Right ventricle myocardium inferior (tissue), 1 donor: ENCODE measurements around the gene STON2. TPM values are rescaled to one million over a fixed set of nuclear protein-coding genes. Genes with fewer than 3 reads are reported as not detected.
A peak's percentile ranks its signal among the peaks of the same experiment; 100 is the strongest.
"Not testable (repeated sequence)": the region's sequence is repeated elsewhere in the genome, so short reads cannot be mapped to it uniquely, and the experiment has no call there.

ENCODE experiments used
- ATAC-seq: fragments of 200-7000 bp; cut with Tn5 transposase; one replicate; pipeline ENCODE4 v1.9.1; 2020; ENCODE audit warnings: mild to moderate bottlenecking, moderate library complexity
- DNase-seq: peaks from one replicate; pipeline ENCODE4 v3.0.0; 2021; ENCODE audit errors: missing footprints
- intact Hi-C: fragments of 100-400 bp; cut with DNase I; formaldehyde crosslinking; loops from one replicate; pipeline ENCODE4 v1.11.0; 2022
- total RNA-seq: library from RNA; stranded (reverse); fragmentation: NEBNext Ultra II Directional; extraction: Animal tissue kit (Norgen Biotek cat#: 25700); gene quantifications from one replicate; pipeline ENCODE4 v1.2.1, GENCODE V29; 2021
- donor health status: DM: no; HTN: yes; CAD: no; lungs with severe emphysema.

The STON2 gene
- total RNA-seq, 1 donor from 2014 or later = 12.8 TPM

DNA sequence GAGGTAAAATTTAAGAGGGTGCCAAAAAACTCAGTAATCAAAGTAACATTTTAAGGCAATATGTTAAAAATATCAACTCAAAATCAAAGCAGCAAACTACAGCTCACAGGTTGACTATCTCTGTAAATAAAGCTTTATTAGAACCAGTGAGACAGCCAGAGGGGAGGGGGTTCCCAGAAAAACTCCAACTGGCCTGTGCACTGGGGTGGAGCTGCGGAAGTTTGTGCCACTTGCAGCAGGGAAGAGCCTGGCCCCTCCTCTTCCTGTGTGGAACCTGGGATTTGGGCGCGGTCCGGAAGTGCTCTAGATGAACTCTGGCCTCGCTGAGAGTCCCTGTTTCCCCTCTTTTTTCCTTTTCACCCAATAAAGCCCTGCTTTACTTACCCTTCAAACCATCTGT is 8.1 kb downstream of the STON2 start:
- intact Hi-C loops = no loop called here
- ATAC-seq (no peak), DNase-seq (no peak)

DNA sequence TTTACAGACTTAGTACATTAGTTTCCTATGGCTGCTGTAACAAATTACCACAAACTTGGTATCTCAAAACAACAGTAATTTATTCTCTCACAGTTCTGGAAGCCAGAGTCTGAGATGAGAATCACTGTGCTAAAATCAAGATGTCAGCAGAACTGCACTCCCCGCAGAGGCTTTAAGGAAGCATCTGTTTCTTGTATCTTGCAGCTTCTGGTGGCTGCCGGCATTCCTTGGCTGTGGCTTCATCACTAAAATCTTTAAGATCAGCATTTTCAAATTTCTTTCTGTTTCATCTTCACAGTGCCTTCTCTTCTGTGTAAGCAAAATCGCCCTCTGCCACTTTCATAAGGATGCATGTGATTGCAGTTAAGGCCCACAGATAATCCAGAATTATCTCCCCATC is 9.4 kb downstream of the STON2 start:
- DNase-seq (no peak), ATAC-seq (no peak)
- intact Hi-C loops = no loop called here

DNA sequence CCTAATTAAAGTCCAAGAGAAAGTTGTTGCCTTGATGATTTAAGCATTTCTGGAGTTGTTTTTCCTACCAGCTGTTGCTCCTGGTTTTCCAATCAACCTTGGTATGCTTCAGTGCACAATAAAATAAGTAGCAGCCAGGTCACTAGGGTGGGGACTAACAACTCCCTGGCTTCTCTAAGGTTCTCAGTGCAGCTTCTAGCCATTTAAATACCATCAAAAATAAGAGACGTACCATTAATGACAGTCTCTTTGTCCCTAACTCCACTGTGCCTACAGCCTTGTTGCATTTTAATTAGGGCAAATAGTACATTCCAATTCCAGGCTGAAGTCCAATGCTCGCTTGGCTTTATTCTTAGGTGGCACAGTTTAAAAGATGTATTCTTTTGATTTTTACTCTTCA is 11.8 kb downstream of the STON2 start:
- intact Hi-C loops = no loop called here
- DNase-seq (no peak), ATAC-seq (no peak)

DNA sequence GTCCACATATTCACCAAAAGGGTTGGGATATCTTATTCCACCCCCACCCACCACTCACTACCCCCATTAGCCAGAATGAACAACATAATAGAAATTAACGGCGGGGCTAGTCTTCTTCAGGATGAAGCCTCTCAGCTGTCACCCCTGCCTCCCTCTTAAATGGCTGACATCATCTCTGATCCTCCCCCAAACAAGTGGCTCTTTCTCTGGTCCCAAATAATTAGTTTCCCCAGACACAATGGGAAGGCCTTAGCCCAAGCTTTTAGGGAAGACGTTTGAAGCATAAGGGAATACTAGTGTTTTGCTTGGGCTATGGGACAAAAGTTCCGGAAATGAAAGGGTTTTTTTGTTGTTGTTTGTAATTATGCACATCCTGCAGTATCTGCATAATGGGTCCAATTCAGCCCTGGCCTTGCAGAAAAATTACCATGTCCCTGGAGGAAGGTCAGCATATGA is 13.8 kb downstream of the STON2 start:
- no peak for ATAC-seq
- intact Hi-C loops = no loop called here

DNA sequence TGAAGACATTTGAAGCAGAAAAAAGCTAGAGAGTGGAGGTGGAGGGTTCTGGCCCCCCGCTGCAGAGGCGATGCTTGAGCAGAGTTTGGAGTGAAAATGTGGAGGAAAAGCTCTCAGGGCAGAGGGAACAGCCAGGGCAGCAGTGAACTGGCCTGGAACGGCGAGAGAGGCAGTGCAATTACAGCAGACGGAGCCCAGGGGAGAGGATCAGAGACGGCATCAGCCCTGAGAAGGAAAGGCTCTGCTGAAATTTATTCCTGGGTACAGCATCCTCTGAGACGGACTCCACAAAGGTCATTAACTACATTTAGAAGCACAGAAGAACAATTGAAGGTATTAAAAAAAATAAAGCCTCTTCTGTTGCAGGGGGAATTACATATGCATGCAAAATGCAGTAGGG is 14.2 kb downstream of the STON2 start:
- DNase-seq (no peak), ATAC-seq (no peak)
- intact Hi-C loops = no loop called here

More for the DNA sequence above, 13.8 kb downstream of the STON2 start:
- DNase-seq = no peak

DNA sequence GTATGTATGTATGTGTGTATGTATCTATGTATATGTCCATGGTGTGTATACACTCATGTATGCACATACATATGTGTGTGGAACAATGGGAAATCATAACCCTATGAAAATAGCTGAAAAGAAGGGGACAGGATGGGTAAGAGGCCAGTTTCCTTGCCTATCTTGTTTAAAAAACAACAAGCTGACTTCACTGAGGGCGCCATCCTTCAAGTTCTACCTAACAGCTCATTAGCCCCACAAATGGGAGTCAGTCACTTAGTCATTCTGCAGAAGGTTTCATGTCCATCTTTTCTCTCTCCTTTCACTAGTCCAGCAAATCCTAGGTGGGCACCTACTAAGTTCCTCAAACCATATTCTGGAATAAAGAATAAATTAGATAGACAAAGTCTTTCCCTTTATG is 14.7 kb downstream of the STON2 start:
- intact Hi-C loops = no loop called here
- DNase-seq (no peak), ATAC-seq (no peak)

DNA sequence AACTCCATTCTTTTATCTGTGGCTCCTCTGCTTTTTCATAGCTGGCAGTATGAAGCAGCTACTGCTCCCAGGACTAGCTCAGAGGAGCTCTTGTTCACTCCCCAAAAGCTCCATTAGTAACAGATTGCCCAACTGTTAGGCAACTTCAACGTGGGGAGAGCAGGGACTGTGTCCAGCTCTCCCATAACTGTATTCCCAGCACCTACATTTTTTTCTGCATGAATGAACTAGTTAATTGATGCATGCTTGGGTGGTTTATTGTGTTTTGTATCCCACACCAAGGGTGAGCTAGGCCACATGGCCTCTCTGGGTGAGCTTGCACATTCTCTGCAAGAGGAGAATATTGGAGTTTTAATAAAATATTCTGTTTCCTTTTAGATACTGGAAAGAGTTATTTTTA is 15.2 kb downstream of the STON2 start:
- no peak for DNase-seq
- ATAC-seq = peak; percentile 78
- intact Hi-C loops = no loop called here

DNA sequence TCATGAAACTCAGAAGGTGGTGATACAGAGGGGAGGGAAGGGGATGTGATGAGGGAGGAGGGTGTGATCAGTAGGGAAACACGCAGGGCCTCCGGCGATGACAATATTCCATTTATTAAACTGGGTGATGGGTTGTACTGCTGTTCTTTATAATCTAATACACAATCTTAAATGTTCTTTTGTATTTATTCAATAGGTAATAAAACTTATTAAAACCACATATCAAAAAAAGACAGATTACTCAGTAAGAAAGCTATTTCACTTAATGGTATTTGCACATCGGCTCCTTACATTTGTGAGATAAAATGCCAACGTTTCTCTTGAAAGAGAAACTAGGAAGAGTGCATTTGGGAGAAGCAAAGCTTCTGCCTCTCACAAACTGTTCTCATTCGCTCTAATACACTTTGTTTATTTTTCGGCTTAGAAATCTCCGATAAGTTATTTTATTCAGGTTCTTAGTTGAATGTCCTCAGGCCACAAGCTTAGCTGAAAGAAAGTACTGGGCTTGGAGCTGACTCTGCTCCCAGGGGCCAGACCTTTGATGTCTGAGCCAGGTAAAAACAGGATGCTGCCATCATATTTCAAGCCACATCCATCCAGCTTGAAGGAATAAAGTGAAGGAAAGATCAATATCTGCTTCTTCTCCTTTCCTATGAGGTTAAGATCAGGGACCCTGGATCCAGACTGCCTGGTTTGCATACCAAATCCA is 17.5 kb downstream of the STON2 start:
- DNase-seq (no peak), ATAC-seq (no peak)
- intact Hi-C loops = no loop called here

DNA sequence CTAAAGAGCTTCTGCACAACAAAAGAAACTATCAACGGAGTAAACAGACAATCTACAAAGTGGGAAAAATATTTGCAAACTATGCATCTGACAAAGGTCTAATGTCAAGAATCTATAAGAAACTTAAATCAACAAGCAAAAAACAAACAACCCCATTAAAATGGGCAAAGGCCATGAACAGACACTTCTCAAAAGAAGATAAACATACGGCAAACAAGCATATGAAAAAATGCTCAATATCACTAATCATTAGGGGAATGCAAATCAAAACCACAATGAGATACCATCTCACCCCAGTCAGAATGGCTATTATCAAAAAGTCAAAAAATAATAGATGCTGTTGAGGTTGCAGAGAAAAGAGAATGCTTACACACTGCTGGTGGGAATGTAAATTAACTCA is 20.1 kb downstream of the STON2 start:
- intact Hi-C loops, DNase-seq, ATAC-seq: not testable (repeated sequence)

DNA sequence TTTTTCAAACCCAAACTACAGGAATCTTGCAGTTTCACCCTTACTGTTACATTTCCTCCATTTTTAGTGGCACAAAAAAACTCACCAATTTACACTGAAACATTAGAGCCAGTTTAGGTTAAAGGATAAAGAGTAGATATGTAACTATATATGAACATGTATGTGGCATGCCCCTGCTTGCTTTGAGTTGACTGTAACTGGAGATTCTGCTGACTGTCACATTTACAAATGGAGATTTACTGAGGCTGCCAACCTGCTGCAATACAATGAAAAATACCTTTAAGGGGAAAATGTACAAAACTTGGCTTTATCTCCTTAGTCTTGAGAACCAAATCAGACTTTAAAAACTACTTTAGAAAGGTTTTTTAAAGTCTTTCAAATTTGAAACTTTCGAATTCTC is 28.3 kb downstream of the STON2 start:
- intact Hi-C loops = no loop called here
- ATAC-seq = no peak
- no peak for DNase-seq

DNA sequence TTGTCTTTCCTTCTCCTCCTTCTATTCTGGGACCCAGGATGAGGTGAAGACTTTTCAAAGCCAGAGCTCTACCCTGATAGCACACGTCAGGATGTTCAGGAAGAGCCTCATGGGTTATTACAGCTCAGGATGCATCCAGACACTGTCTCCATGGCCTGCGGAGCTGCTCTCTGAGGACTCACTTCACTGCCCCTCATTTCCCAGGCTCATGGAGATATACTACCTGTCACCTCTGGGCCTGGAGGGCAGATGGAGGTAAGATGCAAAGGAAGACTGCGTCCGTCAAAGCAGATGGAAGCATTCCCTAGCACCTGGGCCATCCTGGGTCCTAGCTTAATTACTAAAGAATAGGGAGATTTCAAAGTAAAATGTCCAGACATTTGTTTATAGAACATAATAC is 32.6 kb downstream of the STON2 start:
- DNase-seq (no peak), ATAC-seq (no peak)
- intact Hi-C loops = no loop called here

DNA sequence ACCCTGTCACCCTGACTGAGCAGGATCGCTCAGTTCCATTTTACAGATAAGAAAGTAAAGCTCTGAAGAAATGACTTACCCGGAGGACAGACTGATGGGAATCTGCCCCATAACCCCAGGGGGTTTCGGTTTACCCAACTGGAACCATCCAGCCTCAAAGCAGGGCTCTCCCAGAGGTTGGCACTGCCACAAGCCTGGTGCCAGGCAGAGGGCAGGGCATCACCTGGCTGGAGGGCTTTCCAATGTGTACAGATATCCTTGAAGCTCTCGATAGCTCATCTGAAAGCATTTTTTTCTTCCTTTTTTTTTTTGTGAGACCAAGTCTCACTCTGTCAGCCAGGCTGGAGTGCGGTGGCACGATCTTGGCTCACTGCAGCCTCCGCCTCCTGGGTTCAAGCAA is 33.2 kb downstream of the STON2 start:
- ATAC-seq = no peak
- no peak for DNase-seq
- intact Hi-C loops = no loop called here

DNA sequence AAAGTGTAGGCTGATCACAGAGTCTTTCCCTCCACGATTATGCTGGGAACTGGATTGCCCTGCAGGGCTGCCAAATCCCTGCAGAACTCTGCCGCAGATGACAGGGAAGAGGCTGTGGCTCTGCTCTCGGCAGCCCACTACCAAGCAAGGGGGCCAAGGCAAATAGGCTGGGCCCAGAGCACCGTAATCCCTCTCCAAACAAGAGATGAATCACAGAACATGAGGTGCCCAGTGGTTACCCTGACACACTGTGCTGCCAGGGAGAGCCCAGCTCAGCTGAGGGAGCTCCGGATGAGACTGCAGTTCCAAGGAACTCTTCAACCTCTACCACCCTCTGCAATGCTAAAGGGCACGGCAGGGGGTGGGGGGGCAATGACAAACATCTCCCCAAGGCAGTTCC is 33.9 kb downstream of the STON2 start:
- intact Hi-C loops = no loop called here
- ATAC-seq (no peak), DNase-seq (no peak)

DNA sequence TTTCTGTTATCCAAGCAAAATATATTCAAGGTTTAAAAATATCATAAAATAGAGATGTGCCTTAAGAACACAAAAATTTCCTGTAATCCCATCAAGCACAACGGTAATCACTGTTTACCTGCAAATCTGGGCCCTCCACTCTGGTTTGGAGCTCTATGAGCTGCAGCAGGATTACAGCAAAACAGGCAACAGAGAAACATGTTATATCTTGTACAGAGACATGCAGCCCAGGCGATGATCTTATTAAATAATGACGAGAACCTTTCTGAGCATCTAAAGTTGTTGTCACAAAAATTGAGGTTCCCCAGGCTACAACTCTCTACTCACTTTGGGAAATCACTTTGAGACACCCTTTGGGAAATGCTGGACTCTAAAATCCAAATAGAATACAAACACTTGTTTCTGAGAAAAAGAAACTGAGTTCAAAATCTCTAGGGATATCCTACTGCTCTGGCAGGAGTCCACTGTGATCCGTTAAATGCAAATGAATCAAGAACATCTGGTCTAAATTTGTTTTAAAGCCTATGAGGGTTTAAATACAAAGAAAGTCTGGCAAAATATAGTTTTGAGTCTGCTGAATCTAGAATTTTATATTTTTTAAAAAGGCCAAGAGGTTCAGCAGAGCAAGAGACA is 36.3 kb downstream of the STON2 start:
- DNase-seq (no peak), ATAC-seq (no peak)
- intact Hi-C loops = no loop called here

DNA sequence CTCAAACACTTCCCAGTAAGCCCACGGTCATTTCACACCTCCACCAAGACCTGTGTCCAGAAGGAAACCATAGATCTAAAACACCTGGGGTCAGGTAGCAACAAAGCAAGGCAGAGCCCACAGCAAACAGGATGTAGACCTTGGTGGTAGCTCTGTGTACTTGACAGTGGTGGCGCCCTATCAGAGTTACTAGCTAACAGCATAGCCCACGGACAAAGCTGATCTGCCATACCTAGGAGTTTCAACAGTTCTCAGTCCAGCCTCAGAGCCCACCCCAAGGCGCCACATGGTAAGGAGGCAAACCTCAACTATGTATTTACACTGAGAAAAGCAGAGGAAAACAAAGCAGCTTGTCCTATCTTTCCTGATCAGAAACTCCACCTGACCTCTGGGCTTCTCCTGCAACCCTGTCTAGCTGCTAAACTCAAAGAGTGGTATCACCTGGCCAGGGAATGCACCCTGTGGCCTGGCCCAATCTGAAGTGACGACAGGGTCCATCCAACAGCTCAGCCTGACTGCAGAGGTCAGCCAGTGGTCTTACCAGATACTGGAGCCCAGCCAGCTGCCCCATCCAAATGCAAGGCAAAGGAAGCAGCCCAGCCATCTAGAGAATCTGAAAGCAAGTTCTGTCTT is 46.3 kb downstream of the STON2 start:
- DNase-seq (no peak), ATAC-seq (no peak)
- intact Hi-C loops = no loop called here

DNA sequence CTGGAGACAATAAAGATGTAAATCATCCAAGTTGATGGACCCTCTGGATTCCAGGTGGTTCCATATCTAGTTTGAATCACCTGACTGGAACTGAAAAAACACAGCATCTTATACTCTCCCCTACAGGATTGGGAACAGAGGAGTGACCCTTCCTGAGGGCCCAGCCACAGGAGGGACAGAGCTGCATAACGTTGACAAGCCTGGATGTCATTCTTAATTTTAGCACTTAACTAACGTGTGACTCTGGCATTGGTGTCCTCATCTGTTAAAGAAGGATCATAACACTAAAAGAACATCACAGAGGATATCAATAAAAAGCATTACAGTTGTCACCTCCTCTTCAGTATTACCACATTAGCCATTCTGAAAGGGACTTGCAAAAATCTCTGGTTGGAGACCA is 47.7 kb downstream of the STON2 start:
- intact Hi-C loops = no loop called here
- no peak for ATAC-seq

DNA sequence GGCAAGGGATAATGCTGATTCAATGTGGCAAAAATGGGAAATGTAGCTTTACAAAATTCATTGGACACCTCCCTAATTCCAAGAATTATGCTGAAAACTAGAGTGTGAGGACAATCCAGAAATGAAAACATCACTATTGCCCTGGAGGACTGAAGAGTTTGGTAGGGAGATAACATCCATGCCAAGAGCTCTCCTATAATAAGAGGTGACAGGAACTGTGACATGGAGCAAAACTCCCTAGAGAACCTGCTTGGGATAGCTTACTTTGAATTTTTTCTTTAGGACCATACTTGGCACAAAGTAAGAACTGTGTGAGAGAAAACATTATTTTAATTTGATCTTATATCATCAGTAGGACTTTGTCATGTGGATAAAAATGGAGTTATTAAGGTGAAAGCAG is 48.9 kb downstream of the STON2 start:
- DNase-seq (no peak), ATAC-seq (no peak)
- intact Hi-C loops = no loop called here

More for the DNA sequence above, 47.7 kb downstream of the STON2 start:
- DNase-seq = no peak

DNA sequence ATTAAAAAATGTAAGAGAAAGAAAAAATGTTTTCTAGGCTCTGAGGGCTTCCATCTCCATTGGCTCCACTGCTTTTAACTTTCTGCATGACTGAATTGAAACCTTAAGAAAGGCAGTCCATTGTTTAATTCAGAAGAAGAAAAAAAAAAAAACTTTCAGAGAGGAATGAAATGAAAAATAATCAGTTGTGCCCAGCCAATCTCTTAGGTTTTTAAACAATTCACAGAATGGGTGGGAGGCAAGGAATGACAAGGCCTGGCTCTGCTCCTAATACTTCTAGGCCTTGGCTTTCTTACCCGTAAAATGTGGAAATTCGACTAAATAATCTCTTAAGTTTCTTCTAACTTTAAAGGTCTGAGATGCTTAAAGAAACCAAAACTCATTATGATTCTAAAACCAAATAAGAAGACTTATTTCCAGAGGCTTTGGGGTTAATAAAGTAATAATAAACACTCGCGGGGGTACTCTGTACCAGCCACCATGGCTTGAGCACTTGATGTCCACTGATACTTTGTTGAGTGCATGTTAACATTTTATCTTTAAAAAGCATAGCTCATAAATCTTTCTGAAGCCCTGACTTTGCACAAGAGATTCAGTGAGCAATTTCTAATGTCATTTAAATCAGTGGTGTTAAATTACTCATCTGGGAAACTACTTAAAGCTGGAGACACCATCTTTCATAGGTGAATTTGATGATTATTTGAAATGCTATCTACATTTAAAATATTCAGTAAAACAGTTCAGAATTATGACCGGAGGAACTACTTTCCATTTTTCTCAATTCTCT is 49.6 kb downstream of the STON2 start:
- DNase-seq (no peak), ATAC-seq (no peak)
- intact Hi-C loops = no loop called here

DNA sequence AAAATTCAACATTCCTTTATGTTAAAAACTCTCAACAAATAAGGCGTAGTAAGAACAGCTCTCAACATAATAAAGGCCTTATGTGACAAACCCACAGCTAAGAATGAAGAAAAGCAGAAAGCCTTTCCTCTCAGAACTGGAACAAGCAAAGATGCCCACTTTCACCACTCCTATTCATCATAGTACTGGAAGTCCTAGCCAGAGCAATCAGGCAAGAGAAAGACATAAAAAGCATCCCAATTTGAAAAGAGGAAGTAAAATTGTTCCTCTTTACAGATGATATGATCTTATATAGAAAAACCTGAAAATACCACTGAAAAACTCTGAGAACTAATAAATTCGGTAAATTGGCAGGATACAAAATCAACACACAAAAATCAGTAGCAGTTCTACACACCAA is 52.1 kb downstream of the STON2 start:
- intact Hi-C loops = no loop called here
- no peak for ATAC-seq
- DNase-seq = no peak

DNA sequence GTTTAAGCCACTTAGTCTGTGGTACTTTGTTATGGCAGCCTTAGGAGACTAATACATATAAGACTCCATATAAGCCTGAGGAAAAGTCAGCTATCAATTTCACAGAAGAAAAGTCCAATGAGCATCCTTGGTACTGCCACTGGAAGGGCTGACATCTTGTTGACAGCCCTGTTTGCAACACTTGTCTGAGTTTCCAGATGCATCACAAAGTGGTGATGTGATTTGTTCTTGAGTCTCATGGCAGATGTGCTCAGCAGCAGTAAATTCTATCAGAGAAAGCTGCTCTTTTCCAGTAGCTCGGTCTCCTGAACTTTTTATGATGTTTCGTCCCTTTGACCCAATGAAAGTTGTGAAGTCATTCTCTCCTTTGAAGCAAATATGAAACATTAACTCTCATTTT is 54.3 kb downstream of the STON2 start:
- ATAC-seq = no peak
- intact Hi-C loops = no loop called here
- DNase-seq = no peak
